DMS53 (cell line): ENCODE measurements around the gene UMOD.

Experiments used
- DNase-seq: peaks from one replicate; lab custom pipeline; 2025; lab: John Stamatoyannopoulos, UW

The UMOD gene

GRCh38 chr16:20301840-20302239 lies 50.7 kb downstream of the UMOD start:
- DNase-seq = no peak

GRCh38 chr16:20300312-20301097 lies 52.0 kb downstream of the UMOD start:
- DNase-seq = peak; percentile 74

GRCh38 chr16:20298452-20298851 lies 54.1 kb downstream of the UMOD start:
- no peak for DNase-seq

DNA sequence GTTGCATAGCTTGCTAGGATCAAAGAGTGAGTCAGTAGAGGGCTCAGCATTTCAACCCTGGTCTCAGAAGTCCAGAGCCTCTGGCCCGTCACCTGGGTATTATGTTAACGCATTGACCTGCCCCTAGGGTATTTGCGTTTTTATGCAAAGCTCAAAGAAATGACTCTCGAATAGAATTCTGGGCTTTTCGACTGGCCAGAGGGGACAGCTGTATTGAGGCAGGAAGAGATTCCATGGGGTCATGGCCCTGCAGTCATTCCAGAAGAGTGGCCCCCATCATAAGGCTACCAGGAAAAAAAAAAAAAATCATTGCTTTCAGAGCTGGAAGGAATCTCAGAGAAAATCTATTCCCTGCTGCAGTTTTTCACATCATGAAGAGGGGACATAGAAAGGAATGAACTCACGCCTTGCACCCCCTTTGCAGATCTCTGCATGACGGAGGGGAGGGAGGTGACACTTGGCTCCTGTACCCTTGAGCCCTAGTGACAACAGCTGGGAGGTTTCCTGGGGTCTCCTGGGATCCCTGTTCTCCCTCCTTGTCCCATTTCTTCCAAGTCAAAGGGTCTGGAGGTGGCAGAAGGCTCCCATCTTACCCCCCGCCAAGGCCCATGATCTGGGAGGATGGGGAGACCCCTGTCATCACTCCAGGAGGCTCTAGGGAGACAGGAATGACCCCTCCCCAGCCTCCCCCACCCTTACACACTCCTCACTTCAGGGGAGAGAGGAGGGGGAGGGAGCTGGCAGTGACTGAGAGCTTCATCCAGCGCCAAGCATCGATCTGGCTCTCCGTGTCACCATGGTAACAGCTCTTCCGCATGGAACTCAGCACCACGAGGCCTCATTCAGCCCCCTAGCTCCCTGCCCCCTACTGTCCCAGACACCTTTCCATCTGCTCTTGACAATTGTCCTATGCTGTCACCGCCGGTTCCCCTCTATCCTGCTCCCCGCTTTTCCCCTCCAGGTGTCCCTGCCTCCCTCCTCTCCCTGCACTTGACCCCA lies 61.0 kb downstream of the UMOD start:
- no peak for DNase-seq

DNA sequence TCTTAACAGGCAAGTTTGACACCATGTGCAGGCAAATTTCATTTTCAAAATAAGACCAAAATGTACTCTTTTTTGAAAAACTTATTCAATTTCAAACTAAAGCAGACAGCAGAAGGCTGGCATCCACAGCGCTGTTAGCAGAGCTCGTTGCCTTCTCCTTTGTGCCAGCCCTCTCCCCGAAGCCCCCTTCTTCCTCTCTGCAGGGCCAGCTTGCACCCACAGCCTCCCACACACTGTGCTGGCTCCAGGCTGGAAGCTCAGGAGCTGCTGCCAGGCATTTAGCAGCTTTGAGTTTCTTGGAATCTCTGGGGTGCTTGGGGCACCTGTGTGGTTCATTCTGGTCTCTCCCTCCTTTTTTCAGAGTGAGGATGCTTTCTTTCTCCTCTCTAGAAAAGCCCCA lies 62.9 kb downstream of the UMOD start:
- no peak for DNase-seq

DNA sequence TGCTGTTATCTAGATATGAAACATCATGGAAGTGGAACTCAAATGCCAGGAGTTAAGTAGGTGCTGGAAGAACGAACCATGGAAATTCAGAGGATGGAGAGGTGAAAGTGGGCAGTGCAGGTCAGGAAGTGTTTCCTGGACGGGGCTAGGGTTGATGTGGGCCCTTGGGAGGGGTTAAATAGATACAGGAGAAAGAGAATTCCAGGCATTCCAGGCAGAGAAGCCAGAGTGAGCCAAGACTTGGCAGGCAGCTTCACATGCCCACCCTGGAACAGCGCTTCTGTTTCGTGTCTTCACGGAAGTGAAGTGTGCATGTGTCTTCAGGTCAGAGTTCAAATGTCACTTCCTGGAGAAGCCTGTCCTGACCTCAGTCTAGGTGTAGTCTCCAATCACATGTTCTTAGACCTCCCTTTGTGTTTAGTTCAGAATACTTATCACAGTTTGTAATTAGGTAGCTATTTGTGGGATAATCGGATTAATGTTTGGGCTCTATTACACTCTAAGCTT lies 66.5 kb downstream of the UMOD start:
- DNase-seq = no peak
